ENCODE data around the gene NRSN2. TPM values are rescaled to one million over a fixed set of nuclear protein-coding genes. Genes with fewer than 3 reads are reported as not detected.

NRSN2 gene
- total RNA-seq, 1 experiment from 2014 or later = 8.4 TPM

DNA sequence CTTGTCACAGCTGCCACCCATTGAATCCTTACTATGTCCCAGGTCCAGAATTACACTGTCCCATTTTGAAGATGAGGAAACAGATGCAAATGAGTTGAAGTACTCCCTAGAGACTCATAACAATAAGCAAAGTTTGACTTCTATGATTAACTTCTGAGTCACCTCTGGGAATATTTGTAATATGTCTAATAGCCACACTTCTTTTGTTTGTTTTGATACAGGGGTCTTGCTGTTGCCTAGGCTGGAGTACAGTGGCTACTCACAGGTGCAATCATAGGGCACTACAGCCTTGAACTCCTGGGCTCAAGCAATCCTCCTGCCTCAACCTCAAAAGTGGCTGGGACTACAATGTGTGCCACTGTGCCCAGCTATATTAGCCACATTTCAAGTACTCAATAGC, 33.0 kb upstream of the NRSN2 start:
- Mint-ChIP-seq H3K9me3 (ENCODE audit: unreplicated experiment) (no peaks in the 10 kb centered on the region), H3K27me3 (ENCODE audit: insufficient read depth, unreplicated experiment) (no peaks in the 10 kb centered on the region), H3K27ac (ENCODE audit: low read depth, unreplicated experiment) (no peak overlapping the region), H3K4me1 (ENCODE audit: insufficient read depth, unreplicated experiment) (peaks cover 6% of the 10 kb centered on the region), H3K36me3 (ENCODE audit: insufficient read depth, unreplicated experiment) (peaks cover 14% of the 10 kb centered on the region), H3K4me3 (ENCODE audit: unreplicated experiment) (no peak overlapping the region)
- TF ChIP-seq, protein P1, sequence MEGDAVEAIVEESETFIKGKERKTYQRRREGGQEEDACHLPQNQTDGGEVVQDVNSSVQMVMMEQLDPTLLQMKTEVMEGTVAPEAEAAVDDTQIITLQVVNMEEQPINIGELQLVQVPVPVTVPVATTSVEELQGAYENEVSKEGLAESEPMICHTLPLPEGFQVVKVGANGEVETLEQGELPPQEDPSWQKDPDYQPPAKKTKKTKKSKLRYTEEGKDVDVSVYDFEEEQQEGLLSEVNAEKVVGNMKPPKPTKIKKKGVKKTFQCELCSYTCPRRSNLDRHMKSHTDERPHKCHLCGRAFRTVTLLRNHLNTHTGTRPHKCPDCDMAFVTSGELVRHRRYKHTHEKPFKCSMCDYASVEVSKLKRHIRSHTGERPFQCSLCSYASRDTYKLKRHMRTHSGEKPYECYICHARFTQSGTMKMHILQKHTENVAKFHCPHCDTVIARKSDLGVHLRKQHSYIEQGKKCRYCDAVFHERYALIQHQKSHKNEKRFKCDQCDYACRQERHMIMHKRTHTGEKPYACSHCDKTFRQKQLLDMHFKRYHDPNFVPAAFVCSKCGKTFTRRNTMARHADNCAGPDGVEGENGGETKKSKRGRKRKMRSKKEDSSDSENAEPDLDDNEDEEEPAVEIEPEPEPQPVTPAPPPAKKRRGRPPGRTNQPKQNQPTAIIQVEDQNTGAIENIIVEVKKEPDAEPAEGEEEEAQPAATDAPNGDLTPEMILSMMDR (IDR thresholded peaks at IDR 0.05; ENCODE audit: unreplicated experiment) = no peak
- DNase-seq (ENCODE audit: unreplicated experiment) = peak; percentile 47
- BruUV-seq (replicated peaks) = no TSS peak
- POLR2A ChIA-PET = interaction anchor here (4.4 kb wide), 1 partner anchor 10 kb away, joined by 42 read pairs; the partner anchor contains the start of gene SOX12
- CTCF ChIA-PET = interaction anchor here (0.9 to 1.4 kb wide), 2 partner anchors 14 to 18 kb away, joined by 4 to 5 read pairs; no protein-coding TSS in a partner anchor
- intact Hi-C loops (cut with micrococcal nuclease) = loop anchor here (1.0 kb wide), 1 partner anchor 11 kb away; the partner anchor contains the start of gene SOX12

DNA sequence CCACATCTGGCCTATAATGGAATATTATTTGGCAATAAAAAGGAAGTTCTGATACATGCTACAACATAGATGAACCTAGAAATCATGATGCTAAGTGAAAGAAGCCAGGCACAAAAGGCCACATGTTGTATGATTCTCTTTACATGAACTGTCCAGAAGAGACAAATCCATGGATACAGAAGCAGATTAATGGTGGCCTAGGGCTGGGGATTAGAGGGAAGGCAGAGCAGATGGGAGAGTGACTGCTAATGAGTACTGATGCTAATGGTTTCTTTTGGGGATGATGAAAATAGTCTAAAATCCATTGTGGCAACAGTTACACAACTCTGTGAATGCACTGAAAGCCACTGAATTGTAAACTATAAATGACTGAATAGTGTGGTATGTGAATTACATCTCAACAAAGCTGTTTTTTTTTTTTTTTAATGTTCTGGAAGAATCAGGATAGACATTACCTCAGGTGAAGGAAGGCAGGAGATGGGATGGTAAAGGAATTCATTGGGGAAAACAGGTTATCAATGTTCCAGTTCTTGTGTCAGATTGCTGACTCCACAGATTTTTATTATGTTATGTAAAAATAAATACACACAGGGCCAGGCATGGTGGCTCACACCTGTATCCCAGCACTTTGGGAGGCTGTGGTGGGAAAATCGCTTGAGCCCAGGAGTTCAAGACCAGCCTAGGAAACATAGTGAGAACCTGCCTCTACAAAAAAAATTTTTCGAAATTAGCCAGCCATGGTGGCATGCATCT, 30.4 kb upstream of the NRSN2 start:
- Mint-ChIP-seq H3K4me1 (ENCODE audit: insufficient read depth, unreplicated experiment) (no peaks in the 10 kb centered on the region), H3K4me3 (ENCODE audit: unreplicated experiment) (no peak overlapping the region), H3K27ac (ENCODE audit: low read depth, unreplicated experiment) (no peak overlapping the region), H3K9me3 (ENCODE audit: unreplicated experiment) (no peaks in the 10 kb centered on the region), H3K36me3 (ENCODE audit: insufficient read depth, unreplicated experiment) (peaks cover 28% of the 10 kb centered on the region), H3K27me3 (ENCODE audit: insufficient read depth, unreplicated experiment) (no peaks in the 10 kb centered on the region)
- BruUV-seq (replicated peaks) = no TSS peak
- intact Hi-C loops (cut with micrococcal nuclease) = no loop called here
- POLR2A ChIA-PET = no interaction called here
- TF ChIP-seq, protein P1 (IDR thresholded peaks at IDR 0.05; ENCODE audit: unreplicated experiment) = no peak
- CTCF ChIA-PET = no interaction called here
- no peak for DNase-seq (ENCODE audit: unreplicated experiment)

DNA sequence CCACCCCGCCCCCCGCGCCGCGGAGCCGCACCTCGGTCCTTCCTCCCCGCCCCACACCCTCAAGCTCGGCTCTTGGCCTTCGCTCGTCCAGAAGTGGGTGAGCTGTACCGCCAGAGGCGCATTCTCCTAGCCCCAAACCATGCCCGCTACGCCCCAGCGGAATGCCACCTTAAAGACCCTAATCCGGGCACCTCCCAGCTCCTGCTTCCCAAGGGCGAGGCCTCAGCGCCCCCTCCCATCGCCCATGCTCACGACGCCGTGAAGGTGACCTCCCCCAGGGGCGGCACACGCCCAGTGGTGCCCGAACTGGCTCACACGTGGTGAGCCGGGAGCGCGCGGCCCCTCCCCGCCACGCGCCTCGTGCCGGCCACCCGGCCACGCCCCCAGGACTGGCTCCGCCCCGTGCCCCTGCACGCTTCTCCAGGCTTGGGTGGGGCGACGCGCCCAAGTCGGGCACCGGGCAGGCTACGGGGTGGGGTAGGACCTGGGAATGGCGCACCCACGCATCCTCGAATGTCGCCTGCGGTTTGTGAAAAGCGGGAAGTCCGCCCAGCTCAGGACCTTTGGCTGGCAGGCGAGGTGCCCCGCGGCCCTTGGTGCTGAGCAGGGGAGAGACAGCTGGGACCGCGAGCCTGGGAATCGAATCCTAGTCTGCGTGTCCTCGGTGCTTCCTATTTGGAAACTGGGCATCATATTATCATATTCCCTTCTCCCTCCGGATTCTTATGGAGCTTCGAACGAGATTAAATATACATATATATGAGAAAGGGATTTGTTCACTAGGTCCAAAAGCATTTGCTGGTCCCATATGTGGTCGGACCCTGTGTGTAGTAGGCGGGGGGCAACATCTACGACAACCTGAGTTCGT, 22.5 kb upstream of the NRSN2 start:
- TF ChIP-seq, protein P1 (IDR thresholded peaks at IDR 0.05; ENCODE audit: unreplicated experiment) = peak; percentile 25
- POLR2A ChIA-PET = interaction anchor here (0.7 to 5.5 kb wide), 40 partner anchors 8 to 1000 kb away, joined by 3 to 56 read pairs (median 5); partner anchors contain the start of genes CSNK2A1, DEFB129, NRSN2 and TBC1D20
- no peaks in the 10 kb centered on the region for H3K9me3 Mint-ChIP-seq (ENCODE audit: unreplicated experiment)
- BruUV-seq (replicated peaks) = TSS peak; percentile 95
- CTCF ChIA-PET = interaction anchor here (0.6 to 2.7 kb wide), 10 partner anchors 12 to 107 kb away, joined by 3 to 18 read pairs (median 4); no protein-coding TSS in a partner anchor
- H3K4me1 Mint-ChIP-seq (ENCODE audit: insufficient read depth, unreplicated experiment) = peaks cover 11% of the 10 kb centered on the region
- H3K4me3 Mint-ChIP-seq (ENCODE audit: unreplicated experiment) = peak overlapping the region; percentile 87
- H3K27me3 Mint-ChIP-seq (ENCODE audit: insufficient read depth, unreplicated experiment) = no peaks in the 10 kb centered on the region
- intact Hi-C loops (cut with micrococcal nuclease) = loop anchor here (1.0 kb wide), 2 partner anchors 10 to 27 kb away; partner anchors contain the start of gene ZCCHC3
- peak overlapping the region; percentile 88 for H3K27ac Mint-ChIP-seq (ENCODE audit: low read depth, unreplicated experiment)
- peaks cover 56% of the 10 kb centered on the region for H3K36me3 Mint-ChIP-seq (ENCODE audit: insufficient read depth, unreplicated experiment)
- DNase-seq (ENCODE audit: unreplicated experiment) = peak; percentile 91

All from MCF 10A (cell line).